COLO829 (cell line): ENCODE results near the gene SERBP1.
"Not testable (repeated sequence)": the region's sequence is repeated elsewhere in the genome, so short reads cannot be mapped to it uniquely, and the experiment has no call there.

Experiments
- DNase-seq: peaks from one replicate; pipeline ENCODE4 v3.0.0; 2012; ENCODE audit warnings: low spot score

SERBP1 gene

DNA sequence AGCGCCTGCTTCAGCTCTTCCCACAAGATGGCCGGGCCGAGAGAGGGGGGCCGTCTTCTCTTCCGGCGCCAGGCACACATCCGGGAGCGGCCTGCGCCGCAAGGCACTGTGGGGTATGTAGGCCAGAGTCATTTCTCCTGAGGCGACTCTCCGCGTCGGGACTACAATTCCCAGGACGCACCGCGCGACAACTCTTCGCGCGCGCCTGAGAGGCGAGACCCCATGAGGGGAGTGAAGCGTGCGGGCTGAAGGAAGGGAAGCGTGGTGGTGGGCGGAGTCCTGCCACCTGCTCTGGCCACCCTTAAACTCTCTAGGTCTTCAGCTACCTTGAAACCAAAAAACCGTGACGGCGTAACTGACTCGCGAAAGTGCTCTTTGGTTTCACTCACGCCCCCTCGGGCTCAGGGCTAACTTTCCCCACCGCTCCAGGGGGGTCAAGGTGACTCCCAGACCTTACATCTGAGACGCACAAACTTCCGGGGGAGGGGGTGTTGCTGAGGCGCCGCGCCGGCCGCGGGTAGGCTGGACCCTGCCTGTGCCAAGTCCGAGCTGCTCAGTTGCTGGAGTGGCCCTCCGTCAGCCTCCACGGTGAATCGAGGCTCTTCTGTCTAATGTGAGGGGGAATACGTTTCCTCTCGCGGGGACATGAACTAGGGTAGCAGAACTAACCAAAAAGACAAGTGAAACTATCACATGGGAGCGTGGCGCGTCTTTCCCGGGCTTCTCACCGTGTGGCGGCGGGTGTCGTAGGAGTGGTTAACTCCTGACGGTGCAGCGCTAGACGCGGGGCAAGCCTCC lies at the start of gene SERBP1:
TSS of gene SERBP1 (minus strand) at position 45 of the 798 bp plus-strand sequence. CDS start 102 bp downstream, outside the sequence.
- DNase-seq = peak; percentile 92

DNA sequence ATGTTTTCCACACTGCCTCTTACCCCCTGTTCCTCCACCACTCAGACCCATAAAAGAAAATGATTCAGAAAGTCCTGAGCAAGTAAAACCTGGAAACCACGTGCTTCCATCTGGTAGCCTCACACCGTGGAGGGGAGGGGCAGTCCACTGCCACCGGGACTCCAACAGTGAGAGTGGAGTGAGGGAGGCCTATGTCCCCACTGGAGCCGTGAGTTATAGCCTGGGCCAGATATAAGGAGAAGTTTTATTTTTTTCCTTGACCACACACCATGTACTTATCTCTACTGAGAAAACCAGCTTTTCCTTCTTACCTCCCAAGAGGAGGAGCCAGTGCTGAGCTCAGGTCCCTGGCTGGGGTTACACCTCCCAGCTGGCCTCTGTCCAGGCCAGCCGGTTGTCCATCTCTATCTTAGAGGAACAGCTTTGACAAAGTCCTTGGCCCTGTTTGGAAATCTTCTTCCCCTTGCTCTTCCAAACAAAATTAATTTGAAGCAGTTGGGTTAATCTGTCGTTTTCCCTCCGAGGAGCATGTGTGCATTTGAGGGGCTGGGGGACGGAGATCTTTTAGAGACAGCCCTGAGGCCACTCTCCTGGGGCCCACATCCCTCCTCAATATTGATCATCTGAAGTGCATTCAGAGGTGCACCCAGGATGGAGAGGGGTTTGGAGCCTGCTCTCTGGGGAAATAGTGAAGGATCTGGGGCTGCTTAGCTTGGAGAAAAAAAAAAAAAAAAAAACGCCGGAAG lies 49.1 kb upstream of the SERBP1 start:
- DNase-seq = no peak

DNA sequence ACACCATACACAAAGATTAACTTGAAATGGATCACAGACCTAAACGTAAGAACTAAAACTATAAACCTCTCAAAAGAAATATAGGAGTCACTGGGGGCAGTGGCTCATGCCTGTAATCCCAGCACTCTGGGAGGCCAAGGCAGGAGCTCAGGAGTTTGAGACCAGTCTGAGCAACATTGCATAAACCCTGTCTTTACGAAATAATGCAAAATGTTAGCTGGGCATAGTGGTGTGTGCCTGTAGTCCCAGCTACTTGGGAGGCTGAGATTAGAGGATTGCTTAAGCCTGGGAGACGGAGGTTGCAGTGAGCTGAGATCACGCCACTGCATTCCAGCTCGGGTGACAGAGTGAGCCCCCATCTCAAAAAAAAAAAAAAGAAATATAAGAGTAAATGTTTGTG lies 46.7 kb upstream of the SERBP1 start:
- DNase-seq = no peak

DNA sequence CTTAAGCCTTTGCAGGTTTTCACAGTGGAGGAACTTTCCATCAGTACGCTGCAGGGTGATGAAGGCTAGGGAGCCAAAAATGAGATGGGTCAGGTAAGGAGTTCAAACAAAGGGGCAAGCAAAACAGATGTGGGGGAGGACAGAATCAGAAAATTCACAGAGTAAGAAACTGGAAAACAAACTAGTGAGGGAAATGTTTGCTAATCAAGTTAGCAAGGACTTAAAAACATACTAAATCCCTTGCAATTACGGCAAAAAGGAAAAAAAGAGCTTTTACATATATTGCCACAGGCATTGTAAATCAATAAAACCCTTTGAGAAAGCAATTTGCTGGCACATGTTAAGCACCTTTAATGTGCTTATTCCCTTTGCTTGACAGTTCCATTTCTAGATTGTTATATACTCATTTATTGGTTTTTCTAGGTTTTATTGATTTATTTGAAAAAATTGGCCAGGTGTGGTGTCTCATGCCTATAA lies 45.8 kb upstream of the SERBP1 start:
- no peak for DNase-seq

DNA sequence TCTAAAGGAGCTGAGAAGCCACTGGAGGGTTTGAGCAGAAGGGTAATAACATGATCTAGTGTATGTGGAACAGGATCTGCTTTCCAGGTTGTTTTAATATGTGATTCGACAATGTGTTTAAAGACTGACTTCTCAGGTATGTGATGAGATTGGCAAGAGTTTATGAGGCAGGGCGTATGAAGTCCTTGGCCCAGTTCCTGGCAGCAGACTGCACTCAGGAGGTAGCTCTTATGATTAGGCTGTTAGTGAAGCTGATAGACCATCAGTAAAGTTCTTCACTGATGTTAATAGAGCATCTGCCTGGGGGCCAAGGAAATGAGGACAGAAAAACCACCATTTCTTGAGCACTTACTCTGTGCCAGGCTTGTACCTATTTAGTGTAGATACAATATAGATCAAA lies 41.9 kb upstream of the SERBP1 start:
- DNase-seq = no peak

DNA sequence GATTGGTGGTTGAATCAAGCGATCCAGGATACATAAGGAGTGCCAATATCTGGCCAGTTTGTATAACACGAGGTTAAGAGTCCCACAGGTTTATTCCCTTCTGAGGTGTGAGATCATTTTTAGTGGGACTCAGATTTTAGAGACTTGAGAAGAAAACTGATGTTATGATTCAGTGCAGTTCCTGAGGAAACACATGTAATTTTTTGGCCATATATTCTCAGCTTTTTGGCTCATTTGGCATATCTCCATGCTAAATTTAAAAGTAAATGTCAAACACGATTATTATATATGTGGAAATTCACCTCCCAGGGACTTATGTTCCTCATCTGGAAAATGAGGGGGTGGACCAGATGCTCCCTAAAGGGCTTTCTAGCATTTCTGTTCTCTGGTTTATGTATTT lies 39.2 kb upstream of the SERBP1 start:
- no peak for DNase-seq

DNA sequence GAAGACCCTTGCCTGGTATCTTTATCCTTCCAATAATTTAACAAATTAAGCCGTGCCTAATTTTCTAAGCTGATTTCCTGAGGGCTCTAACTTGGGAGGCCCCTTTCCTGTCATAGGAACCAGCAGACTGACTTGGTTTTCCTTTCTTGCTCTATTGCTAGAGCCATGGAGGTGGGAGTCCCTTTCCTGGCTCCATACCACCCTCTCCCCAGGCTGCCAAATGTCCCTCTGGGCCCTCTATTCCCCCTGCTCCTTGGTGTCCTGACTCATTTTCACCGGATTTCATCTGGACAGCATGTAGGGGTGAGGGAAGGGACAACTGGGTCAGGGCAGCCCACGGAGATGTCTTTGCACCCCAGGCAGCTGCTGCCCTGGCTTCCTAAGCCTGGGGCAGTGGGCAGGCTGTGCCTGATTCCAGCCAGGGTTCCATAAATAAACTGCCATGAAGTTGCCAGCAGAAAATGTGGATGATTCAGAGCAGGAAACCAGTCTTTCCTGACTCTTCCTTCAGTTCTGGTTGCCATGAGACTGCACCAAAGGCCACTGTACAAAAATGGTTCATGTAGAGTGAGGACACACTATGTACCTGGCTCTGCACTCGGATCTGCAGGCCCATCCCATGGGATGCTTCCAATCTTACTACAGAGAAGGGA lies 38.0 kb upstream of the SERBP1 start:
- DNase-seq = no peak

DNA sequence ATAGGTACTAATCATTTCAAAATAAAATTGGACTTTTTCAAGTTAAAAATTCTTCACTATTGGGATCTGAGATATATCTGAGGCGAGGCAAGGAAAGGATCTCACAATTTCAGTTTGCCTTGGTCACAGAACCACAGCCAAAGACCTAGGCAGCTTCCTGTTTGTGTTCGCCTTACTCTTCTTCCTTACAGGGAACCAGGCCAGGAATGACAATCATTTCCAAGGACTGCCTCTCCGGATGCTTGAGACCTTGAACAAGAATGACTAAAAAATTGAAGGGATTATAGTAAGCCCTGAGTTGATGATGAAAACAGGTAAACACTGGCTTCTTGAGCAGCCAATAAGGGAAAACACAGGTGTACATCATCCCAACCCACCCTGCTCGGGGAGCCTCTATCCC lies 35.2 kb upstream of the SERBP1 start:
- no peak for DNase-seq

DNA sequence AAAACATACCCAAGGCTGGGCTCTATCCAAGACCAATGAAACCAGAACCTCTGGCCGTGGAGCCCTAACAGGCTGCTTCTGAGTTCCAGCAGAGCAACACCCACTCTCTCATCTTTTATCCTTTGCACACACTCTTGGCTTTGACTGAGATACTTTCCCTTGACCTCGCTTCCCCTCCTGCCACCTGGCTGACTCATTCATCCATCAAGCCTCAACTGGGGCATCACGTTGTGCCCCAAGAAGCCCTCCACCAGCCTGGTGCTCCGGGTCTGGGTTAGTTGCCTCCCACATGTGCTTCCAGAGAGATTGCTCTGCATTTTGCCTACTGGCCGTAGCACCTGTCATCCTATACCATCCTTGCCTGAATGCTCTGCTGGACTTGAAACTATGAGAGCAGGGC lies 34.5 kb upstream of the SERBP1 start:
- DNase-seq = no peak

DNA sequence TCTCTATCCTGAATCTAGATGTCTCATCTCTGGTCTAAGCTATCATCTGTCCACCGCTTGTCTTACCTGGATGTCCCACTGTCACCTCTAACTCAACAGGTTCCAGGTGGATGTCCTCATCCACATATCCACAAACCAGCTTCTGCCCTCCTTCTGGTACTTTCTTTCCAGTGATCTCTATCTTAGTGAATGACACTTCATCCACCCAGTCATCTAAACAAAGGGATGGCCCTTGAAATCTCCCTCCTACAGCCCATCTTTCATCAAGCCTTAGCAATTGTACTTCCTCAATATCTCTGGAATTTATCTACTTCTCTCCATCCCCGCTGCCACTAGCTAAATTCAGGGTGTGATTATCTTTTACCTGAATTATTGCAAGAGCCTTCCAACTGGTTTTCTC lies 33.9 kb upstream of the SERBP1 start:
- no peak for DNase-seq

DNA sequence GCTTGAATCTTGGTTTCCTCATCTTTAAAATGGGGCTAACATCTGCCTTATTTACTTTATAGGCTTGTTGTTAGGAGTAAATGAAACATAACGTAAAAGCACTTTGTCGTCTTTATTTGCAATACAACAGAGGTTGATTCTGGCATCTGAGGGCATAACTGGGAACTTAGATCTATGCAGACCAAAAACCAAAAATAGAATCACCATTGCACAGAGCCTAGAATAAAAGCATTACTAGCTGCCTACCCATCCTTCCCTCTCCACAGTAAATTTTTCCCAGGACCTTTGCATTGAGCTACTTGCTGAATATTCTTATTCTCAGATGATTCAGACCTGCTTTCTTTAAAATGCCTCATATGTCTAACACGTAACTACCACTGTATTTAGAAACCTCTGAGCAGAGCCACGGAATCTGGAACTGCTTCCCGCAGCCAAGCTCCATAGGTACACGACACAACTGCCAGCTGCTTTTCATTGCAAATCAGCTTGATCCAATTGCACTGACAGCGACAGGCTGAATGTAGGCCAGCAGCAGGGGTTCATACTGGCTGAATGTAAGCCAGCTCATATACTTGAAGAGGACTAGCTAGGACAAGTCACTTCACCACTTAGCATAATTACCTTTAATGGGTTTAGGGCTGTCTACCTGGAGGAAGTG lies 33.2 kb upstream of the SERBP1 start:
- DNase-seq = no peak

DNA sequence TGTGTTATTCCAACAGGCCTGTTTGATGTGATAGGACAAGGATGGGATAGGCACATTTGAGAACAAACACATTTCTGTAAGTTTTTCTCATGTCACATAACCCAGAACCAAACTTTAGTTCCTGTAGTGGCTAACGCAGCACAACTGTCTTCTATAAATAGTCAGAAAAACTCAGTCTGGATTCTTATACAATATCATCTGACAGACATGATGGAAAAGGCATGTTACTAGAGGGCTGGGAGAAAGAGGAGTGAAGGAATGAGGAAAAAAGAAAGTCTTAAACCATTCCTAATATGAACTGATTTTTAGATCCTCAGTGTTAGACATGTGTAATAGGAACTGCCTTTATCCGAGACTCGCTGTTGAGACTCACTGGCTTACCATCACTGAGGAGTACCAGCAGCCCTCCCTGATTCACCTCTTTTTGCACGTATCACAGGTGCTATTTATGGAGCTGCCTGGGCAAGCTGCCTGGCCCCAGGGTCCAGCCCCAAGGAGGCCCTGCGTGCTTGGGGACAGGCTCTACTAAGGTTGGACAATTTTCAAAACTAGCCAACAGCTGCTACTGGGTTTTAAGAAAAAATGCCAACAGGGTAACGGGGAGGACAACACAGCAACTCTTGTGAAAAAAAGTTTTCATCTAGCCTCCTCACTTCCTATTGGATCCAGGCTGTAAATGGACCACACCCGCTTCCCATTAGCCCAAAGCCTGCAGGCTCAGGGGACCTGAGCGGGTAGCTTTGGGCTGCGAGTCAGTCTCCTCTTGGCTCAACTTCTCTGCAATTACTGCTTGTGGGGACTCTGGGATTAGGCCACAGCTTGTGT lies 30.7 kb upstream of the SERBP1 start:
- DNase-seq = no peak

DNA sequence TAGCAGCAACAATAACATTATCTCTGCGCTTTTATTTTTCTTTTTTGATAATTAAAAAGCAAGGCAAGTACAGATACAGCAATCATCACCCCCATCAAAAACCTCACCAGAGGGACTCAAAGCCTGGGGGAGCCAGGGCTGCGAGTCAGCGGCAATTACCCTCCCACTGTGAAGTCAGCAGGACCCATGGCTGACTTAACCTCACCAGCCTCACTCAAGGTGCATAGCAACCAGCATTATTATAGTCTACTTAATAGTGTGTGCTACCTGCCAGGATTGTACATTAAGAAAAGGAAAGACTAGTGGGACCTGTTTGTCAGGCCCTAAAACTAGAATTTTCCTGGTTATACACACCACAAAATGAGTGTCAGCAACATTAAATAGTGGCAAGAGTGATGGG lies 28.9 kb upstream of the SERBP1 start:
- no peak for DNase-seq

DNA sequence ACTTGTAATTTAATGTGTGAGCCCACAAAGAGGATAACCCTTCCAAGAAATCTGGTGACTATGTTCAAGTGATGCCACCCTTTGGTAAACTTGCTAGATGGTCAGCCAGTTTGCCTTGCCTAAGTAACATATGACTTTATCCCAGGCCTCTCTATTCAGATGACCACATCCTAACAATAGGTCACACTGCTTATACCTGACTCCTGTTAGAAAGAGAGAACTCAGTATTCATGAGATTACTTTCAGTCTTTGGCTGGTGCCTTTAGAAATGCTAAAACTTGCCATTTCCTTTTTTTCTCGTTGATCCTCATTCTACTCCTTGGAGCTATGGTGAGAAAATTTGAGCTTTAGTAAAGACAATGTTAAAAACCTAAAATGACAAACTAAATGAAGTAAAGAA lies 28.5 kb upstream of the SERBP1 start:
- DNase-seq = no peak

DNA sequence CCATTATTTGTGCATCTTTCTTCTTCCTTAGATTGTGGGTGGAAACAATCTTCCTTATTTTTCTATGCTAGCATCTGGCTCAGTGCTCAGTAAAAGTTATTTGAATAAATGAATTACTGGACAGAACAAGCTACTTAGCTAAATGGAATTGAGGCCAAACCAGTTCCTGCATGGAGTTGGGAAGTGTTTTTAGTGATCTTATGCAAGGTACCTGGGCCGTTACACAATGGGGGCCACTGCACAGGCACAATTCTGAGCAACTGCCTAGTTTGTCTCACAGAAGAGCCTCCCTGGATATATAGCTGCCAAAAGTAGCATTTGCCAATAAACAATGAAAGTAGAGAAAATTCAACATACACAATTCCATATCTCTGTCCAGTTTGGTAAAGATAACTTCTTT lies 27.0 kb upstream of the SERBP1 start:
- DNase-seq = no peak

DNA sequence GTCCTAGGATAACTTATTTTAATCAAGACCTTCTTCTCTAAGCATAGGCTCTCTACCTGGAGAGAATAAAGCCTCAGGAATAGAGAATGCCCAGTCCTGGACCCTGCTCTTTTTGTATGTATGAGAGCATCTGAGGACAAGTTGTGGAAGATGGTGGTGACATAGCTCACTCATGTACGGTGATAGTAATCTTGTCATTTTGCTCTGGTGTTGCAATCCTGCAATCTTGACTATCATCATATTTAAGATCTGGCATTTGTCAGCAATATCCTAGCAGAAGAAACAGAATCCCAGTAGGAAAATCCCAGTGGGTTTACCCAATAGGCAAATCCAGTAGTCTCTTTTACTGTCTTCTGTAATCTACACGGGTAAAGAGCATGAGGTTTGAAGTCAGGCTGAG lies 21.6 kb upstream of the SERBP1 start:
- no peak for DNase-seq

DNA sequence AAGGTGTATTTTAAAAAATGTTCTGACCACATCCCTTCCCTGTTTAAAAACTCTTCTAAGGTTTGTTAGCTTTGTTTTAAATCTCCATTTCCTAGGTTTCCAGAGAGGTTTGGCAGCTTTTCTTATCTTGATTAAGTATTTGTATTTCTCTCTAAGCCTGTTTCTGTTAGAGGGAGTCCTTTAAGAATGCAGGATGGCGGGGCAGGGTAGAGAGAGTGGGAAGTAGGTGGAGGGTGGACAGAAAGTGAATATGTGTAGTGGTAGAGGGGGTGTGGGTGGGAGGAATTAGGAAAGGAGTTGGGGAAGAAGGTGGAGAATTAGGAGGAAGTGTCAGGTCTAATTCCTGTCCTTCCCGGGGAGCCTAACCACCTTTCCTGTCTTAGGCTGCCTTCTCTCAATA lies 21.2 kb upstream of the SERBP1 start:
- DNase-seq = no peak

DNA sequence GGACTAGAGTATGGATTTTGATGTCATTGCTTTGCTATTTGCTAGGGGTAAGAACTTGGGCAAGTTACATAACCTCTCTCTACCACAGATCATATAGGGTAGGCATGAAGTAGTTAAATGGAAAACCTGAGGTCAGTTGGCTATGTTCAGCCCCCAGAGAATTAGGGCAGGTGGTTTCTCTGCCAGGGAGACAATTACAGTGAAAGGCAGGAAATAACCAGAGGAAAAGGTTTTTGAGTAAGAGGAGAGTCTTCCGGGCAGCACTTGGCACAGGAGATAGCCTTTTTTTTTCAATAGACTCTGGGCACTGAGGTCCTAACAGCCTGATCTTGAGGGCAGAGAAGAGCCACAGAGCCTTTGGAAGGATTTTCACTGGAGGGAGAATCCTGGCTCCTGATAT lies 16.7 kb upstream of the SERBP1 start:
- DNase-seq = no peak

DNA sequence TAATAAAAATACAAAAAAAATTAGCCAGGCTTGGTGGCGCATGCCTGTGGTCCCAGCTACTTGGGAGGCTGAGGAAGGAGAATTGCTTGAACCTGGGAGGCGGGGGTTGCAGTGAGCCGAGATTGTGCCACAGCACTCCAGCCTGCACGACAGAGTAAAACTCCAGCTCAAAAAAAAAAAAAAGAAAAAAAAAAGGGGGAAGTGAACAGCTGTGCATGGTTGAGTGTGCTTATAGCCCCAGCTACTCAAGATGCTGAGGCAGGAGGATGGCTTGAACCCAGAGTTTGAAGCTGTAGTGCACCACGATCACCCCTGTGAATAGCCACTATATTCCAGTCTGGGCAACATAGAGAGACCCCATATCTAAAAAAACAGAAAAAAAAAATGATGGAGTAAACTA lies 15.8 kb upstream of the SERBP1 start:
- DNase-seq = not testable (repeated sequence)

DNA sequence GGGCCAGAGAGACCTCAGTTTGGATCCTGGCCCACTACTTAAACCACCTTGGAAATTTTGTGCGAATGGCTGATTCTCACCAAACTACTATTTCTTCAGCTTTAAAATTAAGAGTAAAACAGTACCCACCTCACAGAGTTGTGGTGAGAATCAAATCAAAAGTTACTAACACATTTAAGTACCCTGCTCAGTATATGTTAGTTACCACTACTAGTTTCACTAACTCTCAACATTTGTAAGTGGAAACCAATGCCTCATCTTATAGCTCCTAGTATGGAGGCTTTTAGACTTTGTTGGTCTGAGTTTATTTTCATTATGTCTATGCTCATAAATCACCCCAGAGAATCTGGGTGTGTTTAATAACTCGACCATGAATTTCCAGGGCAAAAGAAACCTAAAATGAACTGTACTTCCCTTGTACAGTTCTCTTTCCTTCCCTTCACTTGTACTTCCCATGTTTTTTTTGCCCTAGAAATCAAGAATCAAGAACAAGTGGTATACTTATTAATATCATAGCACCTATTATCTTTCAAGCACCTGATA lies 11.6 kb upstream of the SERBP1 start:
- DNase-seq = no peak

DNA sequence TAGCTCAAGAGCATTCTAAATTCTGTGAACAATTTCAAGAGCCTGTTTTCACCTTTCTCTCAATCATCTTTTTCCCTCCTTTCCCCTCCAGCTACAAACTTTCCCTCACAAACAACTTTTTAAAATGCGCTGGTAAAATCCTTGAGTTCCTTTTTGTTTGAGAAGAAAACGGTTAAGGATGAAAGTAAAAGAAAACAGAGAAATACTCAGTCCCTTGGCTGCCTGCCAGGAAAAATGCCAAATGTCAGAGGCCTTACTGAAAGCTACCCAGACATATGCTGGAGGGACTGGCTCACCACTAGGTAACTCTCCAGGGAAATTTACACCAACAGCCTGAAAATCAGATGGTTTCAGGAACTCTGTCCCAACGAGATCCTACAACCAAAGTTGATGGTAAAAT lies 11.0 kb upstream of the SERBP1 start:
- no peak for DNase-seq
